Measurements from ENCODE around the gene PRC1.

DNA sequence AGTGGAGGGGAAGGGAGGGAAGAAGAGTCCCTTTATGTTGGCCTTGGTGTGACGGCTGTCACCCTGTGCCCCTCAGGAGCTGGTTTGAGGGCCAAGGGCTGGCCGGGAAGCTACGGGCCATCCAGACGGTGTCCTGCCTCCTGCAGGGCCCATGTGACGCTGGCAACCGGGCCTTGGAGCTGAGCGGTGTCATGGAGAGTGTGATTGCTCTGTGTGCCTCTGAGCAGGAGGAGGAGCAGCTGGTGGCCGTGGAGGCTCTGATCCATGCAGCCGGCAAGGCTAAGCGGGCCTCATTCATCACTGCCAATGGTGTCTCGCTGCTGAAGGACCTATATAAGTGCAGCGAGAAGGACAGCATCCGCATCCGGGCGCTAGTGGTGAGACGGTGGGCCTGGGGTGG, 47.8 kb downstream of the PRC1 start:
- TF ChIP-seq, protein P1, sequence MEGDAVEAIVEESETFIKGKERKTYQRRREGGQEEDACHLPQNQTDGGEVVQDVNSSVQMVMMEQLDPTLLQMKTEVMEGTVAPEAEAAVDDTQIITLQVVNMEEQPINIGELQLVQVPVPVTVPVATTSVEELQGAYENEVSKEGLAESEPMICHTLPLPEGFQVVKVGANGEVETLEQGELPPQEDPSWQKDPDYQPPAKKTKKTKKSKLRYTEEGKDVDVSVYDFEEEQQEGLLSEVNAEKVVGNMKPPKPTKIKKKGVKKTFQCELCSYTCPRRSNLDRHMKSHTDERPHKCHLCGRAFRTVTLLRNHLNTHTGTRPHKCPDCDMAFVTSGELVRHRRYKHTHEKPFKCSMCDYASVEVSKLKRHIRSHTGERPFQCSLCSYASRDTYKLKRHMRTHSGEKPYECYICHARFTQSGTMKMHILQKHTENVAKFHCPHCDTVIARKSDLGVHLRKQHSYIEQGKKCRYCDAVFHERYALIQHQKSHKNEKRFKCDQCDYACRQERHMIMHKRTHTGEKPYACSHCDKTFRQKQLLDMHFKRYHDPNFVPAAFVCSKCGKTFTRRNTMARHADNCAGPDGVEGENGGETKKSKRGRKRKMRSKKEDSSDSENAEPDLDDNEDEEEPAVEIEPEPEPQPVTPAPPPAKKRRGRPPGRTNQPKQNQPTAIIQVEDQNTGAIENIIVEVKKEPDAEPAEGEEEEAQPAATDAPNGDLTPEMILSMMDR (IDR thresholded peaks at IDR 0.05; ENCODE audit: insufficient read depth, low read depth, low read length) = no peak
- TF ChIP-seq EZH2 (IDR thresholded peaks at IDR 0.05; ENCODE audit: insufficient read depth, low read length) = no peak

All from astrocyte (in vitro differentiated cells and primary cell).